Activated CD4-positive, CD25-positive, alpha-beta regulatory T cell treated with anti-CD3 and anti-CD28 coated beads, Interleukin-2, amount 50 U/mL, for 72 hours (primary cell): Measurements from ENCODE around the gene CEP44.
"Not testable (repeated sequence)": the region's sequence is repeated elsewhere in the genome, so short reads cannot be mapped to it uniquely, and the experiment has no call there.

Experiments used
- DNase-seq: peaks from one replicate; pipeline ENCODE4 v3.0.0; 2021

The CEP44 gene

GRCh38 chr4:174332741-174333493 is 49.2 kb downstream of the CEP44 start:
- DNase-seq = no peak

- no peak for DNase-seq
These were observed 50.9 kb downstream of the CEP44 start for GRCh38 chr4:174334628-174335027.

GRCh38 chr4:174340714-174341113 is 57.0 kb downstream of the CEP44 start:
- DNase-seq = no peak

GRCh38 chr4:174349156-174349555 is 65.4 kb downstream of the CEP44 start:
- no peak for DNase-seq

- DNase-seq = no peak
These were observed 68.5 kb downstream of the CEP44 start for GRCh38 chr4:174352061-174352819.

GRCh38 chr4:174357321-174357720 is 73.6 kb downstream of the CEP44 start:
- no peak for DNase-seq

- no peak for DNase-seq
These were observed 74.7 kb downstream of the CEP44 start for GRCh38 chr4:174358410-174358809.

GRCh38 chr4:174358829-174359228 is 75.1 kb downstream of the CEP44 start:
- no peak for DNase-seq

- DNase-seq = no peak
These were observed 78.6 kb downstream of the CEP44 start for GRCh38 chr4:174362340-174362739.

GRCh38 chr4:174363782-174364181 is 80.1 kb downstream of the CEP44 start:
- not testable (repeated sequence) for DNase-seq

GRCh38 chr4:174365018-174365587 is 81.4 kb downstream of the CEP44 start:
- DNase-seq = no peak

GRCh38 chr4:174369985-174370384 is 86.3 kb downstream of the CEP44 start:
- no peak for DNase-seq

GRCh38 chr4:174373821-174374220 is 90.1 kb downstream of the CEP44 start:
- DNase-seq = no peak

- DNase-seq = no peak
These were observed 91.7 kb downstream of the CEP44 start for GRCh38 chr4:174375422-174375821.

- no peak for DNase-seq
These were observed 93.9 kb downstream of the CEP44 start for GRCh38 chr4:174377613-174378012.

GRCh38 chr4:174378951-174379350 is 95.2 kb downstream of the CEP44 start:
- DNase-seq = no peak

GRCh38 chr4:174380206-174380605 is 96.5 kb downstream of the CEP44 start:
- DNase-seq = not testable (repeated sequence)

GRCh38 chr4:174380699-174381439 is 97.2 kb downstream of the CEP44 start:
- DNase-seq = no peak

GRCh38 chr4:174381440-174381800 is 97.7 kb downstream of the CEP44 start:
- no peak for DNase-seq
